OCI-LY1 (cell line): Measurements from ENCODE around the gene NOS3.

Experiments used
- H2AFZ ChIP-seq: fragments of 200-600 bp; sonication (generic), shearing (Covaris generic); 2 replicates; pipeline ENCODE4 v1.6.0; 2014; ENCODE audit warnings: antibody characterized with exemption, mild to moderate bottlenecking, low read length
- H3F3A ChIP-seq: fragments of 200-600 bp; sonication (generic), shearing (Covaris generic); 2 replicates; pipeline ENCODE4 v1.6.0; 2014; ENCODE audit warnings: mild to moderate bottlenecking, antibody characterized with exemption, low read length, moderate library complexity; ENCODE audit not compliant: insufficient read depth
- H3K27ac ChIP-seq: fragments of 200-600 bp; sonication (generic); 2 replicates; pipeline ENCODE4 v1.5.1; 2014; ENCODE audit warnings: low read length, mixed run types, mild to moderate bottlenecking, low read depth; ENCODE audit not compliant: poor library complexity, severe bottlenecking
- H3K27me3 ChIP-seq: fragments of 200-600 bp; sonication (generic); 2 replicates; pipeline ENCODE4 v1.6.0; 2014; ENCODE audit warnings: antibody characterized with exemption, mild to moderate bottlenecking, low read length, moderate library complexity; ENCODE audit not compliant: insufficient read depth
- H3K36me3 ChIP-seq: fragments of 200-600 bp; sonication (generic); 2 replicates; pipeline ENCODE4 v1.6.1; 2014; ENCODE audit warnings: mild to moderate bottlenecking, antibody characterized with exemption, low read length, moderate library complexity, mixed read lengths; ENCODE audit not compliant: insufficient read depth
- H3K4me1 ChIP-seq: fragments of 200-600 bp; sonication (generic); 2 replicates; pipeline ENCODE4 v1.5.1; 2014; ENCODE audit warnings: mild to moderate bottlenecking, low read length, moderate library complexity; ENCODE audit not compliant: insufficient read depth, severe bottlenecking
- H3K4me2 ChIP-seq: fragments of 200-600 bp; sonication (generic), shearing (Covaris generic); 2 replicates; pipeline ENCODE4 v1.6.1; 2014; ENCODE audit warnings: low read length
- H3K4me3 ChIP-seq: fragments of 200-600 bp; sonication (generic); 2 replicates; pipeline ENCODE4 v1.5.1; 2014; ENCODE audit warnings: low read length, low read depth, mild to moderate bottlenecking, mixed read lengths; ENCODE audit not compliant: poor library complexity, severe bottlenecking
- H3K79me2 ChIP-seq: fragments of 200-600 bp; shearing (Covaris generic); 2 replicates; pipeline ENCODE4 v1.6.1; 2016; ENCODE audit warnings: mixed run types, low read length, mixed read lengths; ENCODE audit not compliant: insufficient read depth
- H3K9ac ChIP-seq: fragments of 200-600 bp; sonication (generic), shearing (Covaris generic); 2 replicates; pipeline ENCODE4 v1.6.1; 2014; ENCODE audit warnings: mild to moderate bottlenecking, low read length, mixed read lengths
- H3K9me2 ChIP-seq: fragments of 200-600 bp; sonication (generic), shearing (Covaris generic); 2 replicates; pipeline ENCODE4 v1.6.1; 2014; ENCODE audit warnings: low read depth, mild to moderate bottlenecking, low read length, mixed read lengths
- H3K9me3 ChIP-seq: fragments of 200-600 bp; shearing (Covaris generic); 2 replicates; pipeline ENCODE4 v1.6.1; 2014; ENCODE audit warnings: low read length, mixed read lengths
- H4K20me1 ChIP-seq: fragments of 200-600 bp; sonication (generic), shearing (Covaris generic); 2 replicates; pipeline ENCODE4 v1.6.0; 2016; ENCODE audit warnings: mild to moderate bottlenecking, low read length; ENCODE audit not compliant: insufficient read depth
- CTCF ChIP-seq: fragments of 200-600 bp; sonication (generic), shearing (Covaris generic); IDR thresholded peaks from 2 replicates; pipeline ENCODE4 v1.5.1; 2017; ENCODE audit warnings: mild to moderate bottlenecking, antibody characterized with exemption, low read length, moderate library complexity, mixed read lengths
- EZH2 ChIP-seq: fragments of 200-600 bp; sonication (generic), shearing (Covaris generic); IDR thresholded peaks from 2 replicates; pipeline ENCODE4 v1.8.0; 2017; ENCODE audit warnings: borderline replicate concordance, mixed run types, mild to moderate bottlenecking, antibody characterized with exemption, low read length, moderate library complexity, mixed read lengths

Gene NOS3

GRCh38 chr7:151033864-151034249 is 43.0 kb downstream of the NOS3 start:
- Histone ChIP-seq H3K4me1 (peaks cover 13% of the 10 kb centered on the region), H3K27ac (no peak overlapping the region), H4K20me1 (no peaks in the 10 kb centered on the region), H2AFZ (no peak overlapping the region), H3K36me3 (peaks cover 39% of the 10 kb centered on the region; the same call in 1 of the 2 replicates), H3K4me3 (no peak overlapping the region), H3K9me2 (no peaks in the 10 kb centered on the region), H3K27me3 (no peaks in the 10 kb centered on the region), H3K9ac (no peak overlapping the region), H3K79me2 (no peaks in the 10 kb centered on the region), H3K4me2 (no peak overlapping the region), H3K9me3 (no peaks in the 10 kb centered on the region), H3F3A (no peaks in the 10 kb centered on the region)
- no peak for TF ChIP-seq CTCF
- TF ChIP-seq EZH2: no peak

DNA sequence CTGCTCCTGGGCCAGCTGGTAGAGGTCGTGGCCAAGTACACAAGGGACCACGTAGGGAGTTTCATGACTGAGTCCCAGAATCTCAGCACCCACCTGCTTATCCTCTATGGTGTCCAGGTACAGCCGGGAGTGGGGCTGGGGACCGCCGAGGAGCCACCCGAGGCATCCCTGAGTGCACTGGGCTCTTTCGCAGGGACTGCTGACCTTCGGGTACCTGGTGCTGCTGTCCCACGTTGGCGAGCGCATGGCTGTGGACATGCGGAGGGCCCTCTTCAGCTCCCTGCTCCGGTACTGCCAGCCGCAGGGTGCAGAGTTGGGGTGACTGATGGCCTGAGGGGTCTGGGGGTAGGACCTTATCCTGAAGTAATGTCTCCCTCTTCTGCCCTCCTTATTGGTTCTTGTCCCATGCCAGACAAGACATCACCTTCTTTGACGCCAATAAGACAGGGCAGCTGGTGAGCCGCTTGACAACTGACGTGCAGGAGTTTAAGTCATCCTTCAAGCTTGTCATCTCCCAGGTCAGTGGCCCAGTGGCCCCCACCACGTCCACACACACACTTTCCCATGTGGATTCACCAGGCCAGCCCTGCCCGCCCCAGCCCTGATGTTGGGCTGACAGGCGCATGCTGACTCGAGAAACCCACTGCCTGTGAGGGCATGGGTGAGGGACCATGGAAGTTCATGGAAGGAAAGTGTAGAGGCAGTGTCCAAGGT is 43.7 kb downstream of the NOS3 start:
- Histone ChIP-seq H3K27ac (no peak overlapping the region), H3K4me3 (no peak overlapping the region), H3K9me2 (no peaks in the 10 kb centered on the region), H3K36me3 (peaks cover 39% of the 10 kb centered on the region; the same call in 1 of the 2 replicates), H3F3A (no peaks in the 10 kb centered on the region), H2AFZ (no peak overlapping the region), H3K9me3 (no peaks in the 10 kb centered on the region), H4K20me1 (no peaks in the 10 kb centered on the region), H3K9ac (no peak overlapping the region), H3K4me2 (no peak overlapping the region), H3K79me2 (no peaks in the 10 kb centered on the region), H3K4me1 (peaks cover 7% of the 10 kb centered on the region), H3K27me3 (no peaks in the 10 kb centered on the region)
- TF ChIP-seq CTCF: no peak
- no peak for TF ChIP-seq EZH2

GRCh38 chr7:151035026-151035717 is 44.4 kb downstream of the NOS3 start:
- no peaks in the 10 kb centered on the region for H3K9me3 ChIP-seq
- no peak overlapping the region for H2AFZ ChIP-seq
- no peak overlapping the region for H3K4me2 ChIP-seq
- H3K79me2 ChIP-seq: no peaks in the 10 kb centered on the region
- H3F3A ChIP-seq: no peaks in the 10 kb centered on the region
- no peaks in the 10 kb centered on the region for H3K4me1 ChIP-seq
- no peaks in the 10 kb centered on the region for H3K9me2 ChIP-seq
- H3K27me3 ChIP-seq: no peaks in the 10 kb centered on the region
- H3K36me3 ChIP-seq: peaks cover 39% of the 10 kb centered on the region; the same call in 1 of the 2 replicates
- H3K9ac ChIP-seq: no peak overlapping the region
- no peak for TF ChIP-seq CTCF
- TF ChIP-seq EZH2: no peak
- no peak overlapping the region for H3K27ac ChIP-seq
- H3K4me3 ChIP-seq: no peak overlapping the region
- no peaks in the 10 kb centered on the region for H4K20me1 ChIP-seq
